Keratinocyte (primary cell): ENCODE measurements around the gene HMGN4.

Experiments
- EZH2 ChIP-seq: IDR thresholded peaks from one replicate; pipeline ENCODE4 v1.6.1; 2012; ENCODE audit warnings: inconsistent platforms, mild to moderate bottlenecking, low read length, moderate library complexity
- TF ChIP-seq, protein P1 (sequence below), 3 experiments: IDR thresholded peaks in 1 of 3; conservative IDR thresholded peaks in 1 of 3; optimal IDR thresholded peaks in 1 of 3; 2 replicates in 2 of 3; 3 replicates in 1 of 3; pipeline versions ENCODE3 to v1.5.1; 2011; ENCODE audit warnings: low read length in 3 of 3, mild to moderate bottlenecking in 3 of 3, moderate library complexity in 2 of 3, control low read depth in 1 of 3, inconsistent platforms in 1 of 3; ENCODE audit not compliant: insufficient read depth in 2 of 3; ENCODE audit errors: extremely low read depth in 1 of 3

DNA sequence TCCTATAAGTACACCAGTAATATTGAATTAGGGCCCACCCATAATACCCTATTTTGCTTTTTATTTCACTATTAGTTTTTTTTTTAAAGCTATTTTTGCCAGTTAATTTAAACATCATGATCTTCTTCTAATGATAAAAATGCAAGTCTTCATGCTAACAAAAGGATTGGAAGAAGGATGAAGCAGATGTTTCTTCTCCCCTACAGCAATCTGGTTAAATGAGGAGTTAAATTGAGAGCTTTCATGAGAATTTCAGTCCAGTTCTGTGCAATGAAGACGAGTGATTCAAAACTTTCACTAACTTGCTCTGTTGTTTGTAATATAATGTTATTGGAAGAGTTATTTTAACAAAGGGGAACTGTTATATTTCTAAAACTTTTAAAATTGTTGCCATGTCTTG is 3.4 kb downstream of the HMGN4 start:
- no peak for TF ChIP-seq EZH2
- TF ChIP-seq, protein P1, sequence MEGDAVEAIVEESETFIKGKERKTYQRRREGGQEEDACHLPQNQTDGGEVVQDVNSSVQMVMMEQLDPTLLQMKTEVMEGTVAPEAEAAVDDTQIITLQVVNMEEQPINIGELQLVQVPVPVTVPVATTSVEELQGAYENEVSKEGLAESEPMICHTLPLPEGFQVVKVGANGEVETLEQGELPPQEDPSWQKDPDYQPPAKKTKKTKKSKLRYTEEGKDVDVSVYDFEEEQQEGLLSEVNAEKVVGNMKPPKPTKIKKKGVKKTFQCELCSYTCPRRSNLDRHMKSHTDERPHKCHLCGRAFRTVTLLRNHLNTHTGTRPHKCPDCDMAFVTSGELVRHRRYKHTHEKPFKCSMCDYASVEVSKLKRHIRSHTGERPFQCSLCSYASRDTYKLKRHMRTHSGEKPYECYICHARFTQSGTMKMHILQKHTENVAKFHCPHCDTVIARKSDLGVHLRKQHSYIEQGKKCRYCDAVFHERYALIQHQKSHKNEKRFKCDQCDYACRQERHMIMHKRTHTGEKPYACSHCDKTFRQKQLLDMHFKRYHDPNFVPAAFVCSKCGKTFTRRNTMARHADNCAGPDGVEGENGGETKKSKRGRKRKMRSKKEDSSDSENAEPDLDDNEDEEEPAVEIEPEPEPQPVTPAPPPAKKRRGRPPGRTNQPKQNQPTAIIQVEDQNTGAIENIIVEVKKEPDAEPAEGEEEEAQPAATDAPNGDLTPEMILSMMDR (optimal IDR thresholded peaks at IDR 0.05 in 1 of 3, IDR thresholded peaks at IDR 0.05 in 1 of 3, conservative IDR thresholded peaks at IDR 0.05 in 1 of 3; ENCODE audit: extremely low read depth in 1 of 3, insufficient read depth in 2 of 3, low read length in 3 of 3), result no peak
